ENCODE data around the gene FBLN5. TPM values are rescaled to one million over a fixed set of nuclear protein-coding genes. Genes with fewer than 3 reads are reported as not detected.

The FBLN5 gene
- total RNA-seq, 1 experiment from 2014 or later: 1.0 TPM

DNA sequence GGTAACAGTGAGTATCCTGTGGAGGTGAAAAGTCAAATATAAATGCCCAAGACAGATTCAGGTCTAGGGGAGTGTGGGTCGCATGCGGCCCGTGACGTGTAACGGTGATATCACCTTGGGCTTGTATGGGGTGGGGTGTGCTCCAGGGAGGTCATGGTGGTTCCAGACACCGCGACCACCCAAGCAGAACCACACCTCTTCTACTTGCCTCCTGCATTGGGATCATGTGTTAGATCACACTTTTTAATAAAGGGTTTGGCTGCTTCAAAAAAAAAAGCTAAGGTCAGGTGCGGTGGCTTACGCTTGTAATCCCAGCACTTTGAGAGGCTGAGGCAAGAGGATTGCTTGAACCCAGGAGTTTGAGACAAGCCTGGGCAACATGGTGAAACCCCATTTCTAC lies 4.5 kb downstream of the FBLN5 start:
- Histone ChIP-seq H3K9ac (ENCODE audit: extremely low read depth, insufficient read length, low read length) (no peak overlapping the region), H3K23ac (ENCODE audit: insufficient read length, low read depth, low read length) (no peak overlapping the region), H2AFZ (ENCODE audit: low read length) (no peak overlapping the region), H3K18ac (ENCODE audit: insufficient read length, low read depth, low read length) (no peak overlapping the region), H3K79me1 (ENCODE audit: insufficient read depth, low read depth, low read length, poor library complexity, severe bottlenecking) (no peaks in the 10 kb centered on the region), H4K5ac (ENCODE audit: insufficient read length, low read depth, low read length) (no peak overlapping the region), H3K9me3 (ENCODE audit: control insufficient read depth, low read depth, low read length) (no peaks in the 10 kb centered on the region), H2BK15ac (ENCODE audit: low read depth, low read length) (no peak overlapping the region), H2AK5ac (ENCODE audit: insufficient read length, low read length) (no peak overlapping the region), H3T11ph (ENCODE audit: low read length) (no peak overlapping the region), H3K27ac (ENCODE audit: insufficient read length, low read depth, low read length) (no peak overlapping the region), H3K4me1 (ENCODE audit: insufficient read depth, low read length) (0 out of 2 replicates have a peak, but pooled peaks cover 4% of the 10 kb centered on the region), H3K4ac (ENCODE audit: low read depth, low read length) (no peak overlapping the region), H2BK120ac (ENCODE audit: low read depth, low read length, poor library complexity, severe bottlenecking) (no peak overlapping the region), H3K79me2 (ENCODE audit: insufficient read depth, low read length) (no peaks in the 10 kb centered on the region), H4K20me1 (ENCODE audit: control insufficient read depth, insufficient read depth, insufficient read length) (no peaks in the 10 kb centered on the region), H2BK20ac (ENCODE audit: low read depth, low read length, poor library complexity, severe bottlenecking) (no peak overlapping the region), H2BK5ac (ENCODE audit: insufficient read length, low read length) (no peak overlapping the region), H3K4me2 (ENCODE audit: insufficient read depth, insufficient read length, low read length) (no peak overlapping the region), H2BK12ac (ENCODE audit: insufficient read length, low read depth, low read length) (no peak overlapping the region), H4K8ac (replicated peaks; ENCODE audit: insufficient read length, low read depth, low read length) (no peak overlapping the region), H3K23me2 (ENCODE audit: insufficient read length, low read depth, low read length, poor library complexity, severe bottlenecking) (peaks cover 7% of the 10 kb centered on the region), H3K27me3 (ENCODE audit: insufficient read depth, low read length) (peaks cover 6% of the 10 kb centered on the region), H4K91ac (ENCODE audit: insufficient read length, low read depth, low read length) (no peak overlapping the region), H3K56ac (ENCODE audit: insufficient read length, low read depth, low read length) (no peak overlapping the region), H3K14ac (ENCODE audit: insufficient read depth, low read length) (no peak overlapping the region)
- no peak overlapping the region; a peak in 1 of 5 replicates for H3K4me3 Mint-ChIP-seq
- H3K9me3 Mint-ChIP-seq: no peaks in the 10 kb centered on the region; a peak in 1 of 5 replicates
- peaks cover 31% of the 10 kb centered on the region for H3K27me3 Mint-ChIP-seq (ENCODE audit: low read depth)
- TF ChIP-seq, protein P1, sequence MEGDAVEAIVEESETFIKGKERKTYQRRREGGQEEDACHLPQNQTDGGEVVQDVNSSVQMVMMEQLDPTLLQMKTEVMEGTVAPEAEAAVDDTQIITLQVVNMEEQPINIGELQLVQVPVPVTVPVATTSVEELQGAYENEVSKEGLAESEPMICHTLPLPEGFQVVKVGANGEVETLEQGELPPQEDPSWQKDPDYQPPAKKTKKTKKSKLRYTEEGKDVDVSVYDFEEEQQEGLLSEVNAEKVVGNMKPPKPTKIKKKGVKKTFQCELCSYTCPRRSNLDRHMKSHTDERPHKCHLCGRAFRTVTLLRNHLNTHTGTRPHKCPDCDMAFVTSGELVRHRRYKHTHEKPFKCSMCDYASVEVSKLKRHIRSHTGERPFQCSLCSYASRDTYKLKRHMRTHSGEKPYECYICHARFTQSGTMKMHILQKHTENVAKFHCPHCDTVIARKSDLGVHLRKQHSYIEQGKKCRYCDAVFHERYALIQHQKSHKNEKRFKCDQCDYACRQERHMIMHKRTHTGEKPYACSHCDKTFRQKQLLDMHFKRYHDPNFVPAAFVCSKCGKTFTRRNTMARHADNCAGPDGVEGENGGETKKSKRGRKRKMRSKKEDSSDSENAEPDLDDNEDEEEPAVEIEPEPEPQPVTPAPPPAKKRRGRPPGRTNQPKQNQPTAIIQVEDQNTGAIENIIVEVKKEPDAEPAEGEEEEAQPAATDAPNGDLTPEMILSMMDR (conservative IDR thresholded peaks at IDR 0.05): no peak
- no peak for DNase-seq
- peaks cover 8 to 11% of the 10 kb centered on the region in 2 experiments for H3K4me1 Mint-ChIP-seq
- no peaks in the 10 kb centered on the region for H3K36me3 Mint-ChIP-seq (ENCODE audit: insufficient read depth in 1 of 3, low read depth in 3 of 3)
- no CpG with 5 or more reads among the region's 9 CpGs for WGBS (ENCODE audit: extremely low coverage, insufficient read length, low lambda C conversion rate)
- no peak overlapping the region for H3K27ac Mint-ChIP-seq

All from H9 (cell line).